ENCODE results near the gene PRPF6.

PRPF6 gene

GRCh38 chr20:64040231-64041039 is 59.5 kb downstream of the PRPF6 start:
- Histone ChIP-seq H3K4me1 (ENCODE audit: control insufficient read depth, insufficient read depth, low read length, poor library complexity, severe bottlenecking) (peaks cover 14% of the 10 kb centered on the region), H3K36me3 (ENCODE audit: control insufficient read depth, insufficient read depth, low read length) (no peaks in the 10 kb centered on the region), H3K9me3 (ENCODE audit: control insufficient read depth, low read length) (no peaks in the 10 kb centered on the region), H3K27ac (ENCODE audit: low read depth, low read length, severe bottlenecking) (no peak overlapping the region), H3K4me3 (ENCODE audit: extremely low read depth, insufficient read depth, low read length, poor library complexity, severe bottlenecking) (no peak overlapping the region)
- 86 to 91% methylated on average over 8 to 12 of the region's 12 CpGs for WGBS, 2 experiments (ENCODE audit: insufficient coverage in 2 of 2)

GRCh38 chr20:64041040-64041780 is 60.3 kb downstream of the PRPF6 start:
- Histone ChIP-seq H3K4me3 (ENCODE audit: extremely low read depth, insufficient read depth, low read length, poor library complexity, severe bottlenecking) (no peak overlapping the region), H3K27ac (ENCODE audit: low read depth, low read length, severe bottlenecking) (no peak overlapping the region), H3K9me3 (ENCODE audit: control insufficient read depth, low read length) (no peaks in the 10 kb centered on the region), H3K4me1 (ENCODE audit: control insufficient read depth, insufficient read depth, low read length, poor library complexity, severe bottlenecking) (peaks cover 14% of the 10 kb centered on the region), H3K36me3 (ENCODE audit: control insufficient read depth, insufficient read depth, low read length) (no peaks in the 10 kb centered on the region)
- 76 to 85% methylated on average over 13 to 14 of the region's 15 CpGs for WGBS, 2 experiments (ENCODE audit: insufficient coverage in 2 of 2)

GRCh38 chr20:64041781-64042053 is 60.8 kb downstream of the PRPF6 start:
- Histone ChIP-seq H3K27ac (ENCODE audit: low read depth, low read length, severe bottlenecking) (no peak overlapping the region), H3K9me3 (ENCODE audit: control insufficient read depth, low read length) (no peaks in the 10 kb centered on the region), H3K36me3 (ENCODE audit: control insufficient read depth, insufficient read depth, low read length) (no peaks in the 10 kb centered on the region), H3K4me3 (ENCODE audit: extremely low read depth, insufficient read depth, low read length, poor library complexity, severe bottlenecking) (peak overlapping the region; percentile 23), H3K4me1 (ENCODE audit: control insufficient read depth, insufficient read depth, low read length, poor library complexity, severe bottlenecking) (peaks cover 11% of the 10 kb centered on the region)
- WGBS, 2 experiments (ENCODE audit: insufficient coverage in 2 of 2), result 36 to 45% methylated on average over 5 of the region's 11 CpGs

- Histone ChIP-seq H3K36me3 (ENCODE audit: control insufficient read depth, insufficient read depth, low read length) (peaks cover 3% of the 10 kb centered on the region), H3K4me1 (ENCODE audit: control insufficient read depth, insufficient read depth, low read length, poor library complexity, severe bottlenecking) (peaks cover 11% of the 10 kb centered on the region), H3K27ac (ENCODE audit: low read depth, low read length, severe bottlenecking) (no peak overlapping the region), H3K4me3 (ENCODE audit: extremely low read depth, insufficient read depth, low read length, poor library complexity, severe bottlenecking) (peak overlapping the region; percentile 23), H3K9me3 (ENCODE audit: control insufficient read depth, low read length) (no peaks in the 10 kb centered on the region)
- WGBS, 2 experiments (ENCODE audit: insufficient coverage in 2 of 2), result 5 to 8% methylated on average over 12 to 25 of the region's 55 CpGs
Measured at GRCh38 chr20:64042054-64042781, 61.3 kb downstream of the PRPF6 start.

GRCh38 chr20:64043768-64044167 is 62.8 kb downstream of the PRPF6 start:
- peaks cover 4% of the 10 kb centered on the region for H3K36me3 ChIP-seq (ENCODE audit: control insufficient read depth, insufficient read depth, low read length)
- WGBS, 2 experiments (ENCODE audit: insufficient coverage in 2 of 2), result 96 to 100% methylated on average over 3 of the region's 9 CpGs
- H3K4me3 ChIP-seq (ENCODE audit: extremely low read depth, insufficient read depth, low read length, poor library complexity, severe bottlenecking), result no peak overlapping the region
- H3K27ac ChIP-seq (ENCODE audit: low read depth, low read length, severe bottlenecking), result no peak overlapping the region
- peaks cover 11% of the 10 kb centered on the region for H3K4me1 ChIP-seq (ENCODE audit: control insufficient read depth, insufficient read depth, low read length, poor library complexity, severe bottlenecking)
- H3K9me3 ChIP-seq (ENCODE audit: control insufficient read depth, low read length), result no peaks in the 10 kb centered on the region

- H3K4me1 ChIP-seq (ENCODE audit: control insufficient read depth, insufficient read depth, low read length, poor library complexity, severe bottlenecking), result peaks cover 12% of the 10 kb centered on the region
- H3K27ac ChIP-seq (ENCODE audit: low read depth, low read length, severe bottlenecking), result no peak overlapping the region
- WGBS, 2 experiments (ENCODE audit: insufficient coverage in 2 of 2), result 71 to 79% methylated on average over 8 of the region's 14 CpGs
- H3K9me3 ChIP-seq (ENCODE audit: control insufficient read depth, low read length), result no peaks in the 10 kb centered on the region
- H3K36me3 ChIP-seq (ENCODE audit: control insufficient read depth, insufficient read depth, low read length), result peaks cover 4% of the 10 kb centered on the region
- no peak overlapping the region for H3K4me3 ChIP-seq (ENCODE audit: extremely low read depth, insufficient read depth, low read length, poor library complexity, severe bottlenecking)
Measured at GRCh38 chr20:64044484-64045247, 63.7 kb downstream of the PRPF6 start.

- H3K4me3 ChIP-seq (ENCODE audit: extremely low read depth, insufficient read depth, low read length, poor library complexity, severe bottlenecking), result no peak overlapping the region
- H3K9me3 ChIP-seq (ENCODE audit: control insufficient read depth, low read length), result no peaks in the 10 kb centered on the region
- peaks cover 17% of the 10 kb centered on the region for H3K4me1 ChIP-seq (ENCODE audit: control insufficient read depth, insufficient read depth, low read length, poor library complexity, severe bottlenecking)
- peaks cover 4% of the 10 kb centered on the region for H3K36me3 ChIP-seq (ENCODE audit: control insufficient read depth, insufficient read depth, low read length)
- 72 to 77% methylated on average over 8 to 11 of the region's 11 CpGs for WGBS, 2 experiments (ENCODE audit: insufficient coverage in 2 of 2)
- no peak overlapping the region for H3K27ac ChIP-seq (ENCODE audit: low read depth, low read length, severe bottlenecking)
Measured at GRCh38 chr20:64045346-64046011, 64.5 kb downstream of the PRPF6 start.

- WGBS, 2 experiments (ENCODE audit: insufficient coverage in 2 of 2), result 96 to 100% methylated on average over 5 to 8 of the region's 8 CpGs
- no peaks in the 10 kb centered on the region for H3K9me3 ChIP-seq (ENCODE audit: control insufficient read depth, low read length)
- H3K27ac ChIP-seq (ENCODE audit: low read depth, low read length, severe bottlenecking), result no peak overlapping the region
- peaks cover 4% of the 10 kb centered on the region for H3K36me3 ChIP-seq (ENCODE audit: control insufficient read depth, insufficient read depth, low read length)
- peak overlapping the region; percentile 32 for H3K4me3 ChIP-seq (ENCODE audit: extremely low read depth, insufficient read depth, low read length, poor library complexity, severe bottlenecking)
- peaks cover 17% of the 10 kb centered on the region for H3K4me1 ChIP-seq (ENCODE audit: control insufficient read depth, insufficient read depth, low read length, poor library complexity, severe bottlenecking)
Measured at GRCh38 chr20:64047046-64047389, 66.1 kb downstream of the PRPF6 start.

GRCh38 chr20:64047968-64048401 is 67.1 kb downstream of the PRPF6 start:
- Histone ChIP-seq H3K4me3 (ENCODE audit: extremely low read depth, insufficient read depth, low read length, poor library complexity, severe bottlenecking) (peak overlapping the region; percentile 32), H3K27ac (ENCODE audit: low read depth, low read length, severe bottlenecking) (no peak overlapping the region), H3K36me3 (ENCODE audit: control insufficient read depth, insufficient read depth, low read length) (peaks cover 4% of the 10 kb centered on the region), H3K9me3 (ENCODE audit: control insufficient read depth, low read length) (no peaks in the 10 kb centered on the region), H3K4me1 (ENCODE audit: control insufficient read depth, insufficient read depth, low read length, poor library complexity, severe bottlenecking) (peaks cover 17% of the 10 kb centered on the region)
- WGBS, 2 experiments (ENCODE audit: insufficient coverage in 2 of 2), result 10 to 12% methylated on average over 45 to 46 of the region's 49 CpGs

Data from mesodermal cell (in vitro differentiated cells).